GM18907 (cell line): Measurements from ENCODE around the gene GNAS-AS1.

Experiments
- ATAC-seq: cut with Tn5 transposase; IDR thresholded peaks from one replicate; pipeline ENCODE4 v1.9.1; 2021; ENCODE audit warnings: mild to moderate bottlenecking, moderate library complexity; ENCODE audit not compliant: unreplicated experiment

GNAS-AS1 gene

DNA sequence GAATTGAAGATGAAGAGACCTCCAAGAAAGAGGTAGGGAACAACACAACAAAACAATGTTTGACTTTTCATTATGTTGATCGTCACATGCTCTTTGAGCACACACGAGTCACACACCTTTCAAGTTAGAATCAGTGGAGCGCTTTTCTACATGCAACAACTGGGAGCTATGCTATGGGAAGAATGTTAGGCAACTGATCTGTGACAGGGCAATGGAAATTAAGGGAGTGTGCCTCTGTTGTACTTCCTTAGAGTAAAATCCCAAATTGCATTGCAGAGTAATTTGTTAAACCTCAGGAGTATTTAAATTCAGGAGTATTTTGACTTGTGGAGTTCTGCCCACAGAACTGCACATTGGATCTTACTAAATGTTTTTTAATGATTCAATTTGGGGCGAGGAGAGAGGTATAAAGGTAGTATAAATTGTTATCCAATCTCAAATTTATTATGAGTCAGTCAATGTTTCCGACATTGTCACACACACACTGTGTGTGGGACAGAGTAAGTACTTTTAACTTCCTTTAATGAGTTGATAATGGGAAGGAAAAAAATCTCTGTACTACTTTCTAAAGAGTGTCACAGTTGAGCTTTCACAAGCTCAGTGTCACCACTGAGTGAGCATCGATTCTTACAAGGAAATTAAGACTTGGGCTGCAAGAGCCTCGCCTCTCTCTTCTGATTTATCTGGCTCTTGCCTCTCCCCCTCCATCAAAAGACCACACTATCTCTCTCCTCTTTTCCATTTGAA, 12.5 kb upstream of the GNAS-AS1 start:
- ATAC-seq, result no peak

GRCh38 chr20:58855506-58856389, 5.0 kb upstream of the GNAS-AS1 start:
- no peak for ATAC-seq

DNA sequence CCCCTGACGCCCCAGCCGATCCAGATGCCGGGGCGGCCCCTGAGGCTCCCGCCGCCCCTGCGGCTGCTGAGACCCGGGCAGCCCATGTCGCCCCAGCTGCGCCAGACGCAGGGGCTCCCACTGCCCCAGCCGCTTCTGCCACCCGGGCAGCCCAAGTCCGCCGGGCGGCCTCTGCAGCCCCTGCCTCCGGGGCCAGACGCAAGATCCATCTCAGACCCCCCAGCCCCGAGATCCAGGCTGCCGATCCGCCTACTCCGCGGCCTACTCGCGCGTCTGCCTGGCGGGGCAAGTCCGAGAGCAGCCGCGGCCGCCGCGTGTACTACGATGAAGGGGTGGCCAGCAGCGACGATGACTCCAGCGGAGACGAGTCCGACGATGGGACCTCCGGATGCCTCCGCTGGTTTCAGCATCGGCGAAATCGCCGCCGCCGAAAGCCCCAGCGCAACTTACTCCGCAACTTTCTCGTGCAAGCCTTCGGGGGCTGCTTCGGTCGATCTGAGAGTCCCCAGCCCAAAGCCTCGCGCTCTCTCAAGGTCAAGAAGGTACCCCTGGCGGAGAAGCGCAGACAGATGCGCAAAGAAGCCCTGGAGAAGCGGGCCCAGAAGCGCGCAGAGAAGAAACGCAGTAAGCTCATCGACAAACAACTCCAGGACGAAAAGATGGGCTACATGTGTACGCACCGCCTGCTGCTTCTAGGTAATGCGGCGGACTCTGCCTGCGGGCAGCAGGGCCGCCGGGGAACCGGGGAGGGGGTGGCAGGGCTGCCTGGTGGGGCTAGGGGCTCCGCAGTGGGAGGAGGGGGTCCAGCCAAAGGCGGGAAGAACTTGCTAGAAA, 4.2 kb upstream of the GNAS-AS1 start:
- no peak for ATAC-seq

DNA sequence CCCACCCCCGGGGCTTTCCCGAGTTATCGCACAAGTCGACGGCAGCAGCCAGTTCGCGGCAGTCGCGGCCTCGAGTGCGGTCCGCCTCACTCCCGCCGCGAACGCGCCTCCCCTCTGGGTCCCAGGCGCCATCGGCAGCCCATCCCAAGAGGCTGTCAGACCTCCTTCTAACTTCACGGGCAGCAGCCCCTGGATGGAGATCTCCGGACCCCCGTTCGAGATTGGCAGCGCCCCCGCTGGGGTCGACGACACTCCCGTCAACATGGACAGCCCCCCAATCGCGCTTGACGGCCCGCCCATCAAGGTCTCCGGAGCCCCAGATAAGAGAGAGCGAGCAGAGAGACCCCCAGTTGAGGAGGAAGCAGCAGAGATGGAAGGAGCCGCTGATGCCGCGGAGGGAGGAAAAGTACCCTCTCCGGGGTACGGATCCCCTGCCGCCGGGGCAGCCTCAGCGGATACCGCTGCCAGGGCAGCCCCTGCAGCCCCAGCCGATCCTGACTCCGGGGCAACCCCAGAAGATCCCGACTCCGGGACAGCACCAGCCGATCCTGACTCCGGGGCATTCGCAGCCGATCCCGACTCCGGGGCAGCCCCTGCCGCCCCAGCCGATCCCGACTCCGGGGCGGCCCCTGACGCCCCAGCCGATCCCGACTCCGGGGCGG, 3.4 kb upstream of the GNAS-AS1 start:
- no peak for ATAC-seq

- ATAC-seq, result no peak
These were observed 2.8 kb upstream of the GNAS-AS1 start for GRCh38 chr20:58853466-58853865.

DNA sequence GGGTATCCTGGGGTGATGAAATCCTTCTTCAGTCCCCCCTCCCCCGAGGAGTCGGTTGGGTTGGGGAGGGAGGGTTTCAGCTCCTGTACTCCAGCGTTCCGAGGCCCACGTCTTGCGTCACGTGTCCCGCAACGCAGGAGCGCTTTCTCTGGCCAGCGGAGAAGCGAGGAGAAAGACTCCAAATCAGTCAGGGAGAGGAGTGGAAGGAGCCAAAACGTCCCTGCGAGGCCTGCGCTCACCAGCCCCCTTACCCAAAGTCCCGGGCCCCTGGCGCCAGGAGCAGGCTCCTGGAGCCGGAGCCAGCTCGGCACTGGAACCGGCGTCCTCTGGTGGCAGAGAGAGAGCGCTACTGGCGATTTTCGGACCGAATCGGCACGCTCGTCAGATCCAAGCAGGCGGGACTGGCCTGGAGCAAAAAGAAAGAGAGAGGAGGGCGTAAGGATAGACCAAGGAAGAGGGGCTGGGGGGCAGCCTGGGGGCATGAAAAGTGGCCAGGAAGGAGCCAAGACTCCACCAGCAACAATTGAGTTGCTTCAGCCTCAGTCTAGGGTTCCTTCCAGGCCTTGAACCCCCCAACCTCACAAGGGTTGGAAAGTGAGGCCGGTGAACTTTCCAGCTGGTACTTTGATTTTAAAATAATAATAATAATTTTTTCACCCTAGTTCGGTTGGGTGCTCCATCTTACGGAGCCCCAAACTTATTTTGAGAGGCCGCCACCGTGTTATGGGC, 2.0 kb upstream of the GNAS-AS1 start, which contains the start of gene GNAS:
GNAS (plus strand) TSS at position 174 of the 729 bp plus-strand sequence.
- ATAC-seq, result no peak

GRCh38 chr20:58851969-58852458, 1.3 kb upstream of the GNAS-AS1 start:
- no peak for ATAC-seq

DNA sequence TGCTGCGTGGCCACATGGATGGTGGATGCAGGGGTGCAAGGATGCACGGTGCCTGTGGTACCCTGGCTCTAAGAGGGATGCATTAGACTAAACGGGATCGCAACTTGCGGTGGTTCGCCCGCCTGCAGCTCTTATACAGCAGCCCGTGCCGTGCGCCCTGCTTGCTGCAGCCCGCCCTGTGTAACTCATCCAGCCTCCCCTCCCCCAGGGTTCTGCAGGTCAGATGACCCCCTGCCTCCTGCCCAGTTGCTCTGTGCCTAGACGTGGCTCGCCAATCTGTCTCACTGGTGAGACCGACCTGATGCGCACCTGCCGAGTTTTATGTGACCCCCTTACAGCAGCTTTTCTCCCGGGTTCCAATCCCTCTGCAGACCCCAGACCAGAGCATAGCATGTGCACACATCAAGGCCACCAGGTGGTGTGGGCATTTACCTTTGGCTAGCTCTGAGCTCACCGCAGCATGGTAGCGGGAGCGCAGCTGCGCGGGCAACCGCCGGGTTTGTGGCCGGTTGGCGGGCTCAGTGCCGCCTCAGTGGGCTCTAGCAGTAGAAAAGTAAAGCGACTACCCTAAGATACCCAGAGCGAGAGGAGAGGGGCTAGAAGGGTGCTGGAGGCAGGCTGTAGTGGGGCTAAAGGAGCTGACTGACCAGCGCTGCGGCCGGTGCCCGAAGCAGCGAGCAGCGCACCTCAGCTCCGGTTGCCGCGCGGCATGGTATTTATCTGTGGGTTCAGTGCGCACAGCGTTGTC, 693 bp upstream of the GNAS-AS1 start:
- ATAC-seq, result no peak

DNA sequence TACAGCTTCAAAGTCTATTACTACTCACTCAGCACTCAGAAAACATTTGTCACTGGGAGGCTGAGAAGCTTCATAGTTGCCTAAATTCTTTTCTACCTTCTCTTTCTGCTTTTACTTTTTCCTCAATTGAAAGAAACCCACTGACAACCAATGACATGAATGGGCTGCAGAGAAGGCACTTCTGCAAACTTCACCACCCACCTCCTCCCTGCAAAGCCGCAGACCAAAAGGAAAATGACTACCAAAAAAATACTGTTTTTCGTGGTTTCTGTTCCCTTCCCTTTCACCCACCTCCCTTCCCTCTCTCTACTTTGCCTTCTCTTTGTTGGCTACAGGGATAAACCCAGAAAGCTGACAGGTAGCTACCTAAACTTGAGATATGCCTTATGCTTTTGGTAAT, 3.2 kb downstream of the GNAS-AS1 start:
- no peak for ATAC-seq

DNA sequence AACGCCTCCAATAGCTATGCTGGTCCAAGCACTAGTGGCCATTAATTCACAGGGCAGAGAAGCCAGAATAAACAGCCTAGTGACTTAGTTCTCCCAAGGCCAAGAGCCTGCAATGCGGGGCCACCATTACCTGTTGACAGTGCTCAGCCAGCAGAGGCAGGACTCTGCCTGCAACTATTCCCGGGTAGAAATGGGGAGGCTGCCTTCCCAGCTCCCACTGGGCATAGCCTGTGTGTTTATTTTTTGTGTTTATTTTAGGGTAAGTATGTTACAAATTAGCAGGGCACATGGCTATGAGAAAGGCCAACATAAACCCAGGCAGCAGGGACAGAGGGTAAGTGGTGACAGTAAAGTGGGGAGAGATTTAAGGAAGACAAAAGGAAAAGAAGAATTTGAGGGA, 5.0 kb downstream of the GNAS-AS1 start:
- ATAC-seq, result no peak

- no peak for ATAC-seq
These were observed 7.6 kb downstream of the GNAS-AS1 start for GRCh38 chr20:58843128-58843556.

DNA sequence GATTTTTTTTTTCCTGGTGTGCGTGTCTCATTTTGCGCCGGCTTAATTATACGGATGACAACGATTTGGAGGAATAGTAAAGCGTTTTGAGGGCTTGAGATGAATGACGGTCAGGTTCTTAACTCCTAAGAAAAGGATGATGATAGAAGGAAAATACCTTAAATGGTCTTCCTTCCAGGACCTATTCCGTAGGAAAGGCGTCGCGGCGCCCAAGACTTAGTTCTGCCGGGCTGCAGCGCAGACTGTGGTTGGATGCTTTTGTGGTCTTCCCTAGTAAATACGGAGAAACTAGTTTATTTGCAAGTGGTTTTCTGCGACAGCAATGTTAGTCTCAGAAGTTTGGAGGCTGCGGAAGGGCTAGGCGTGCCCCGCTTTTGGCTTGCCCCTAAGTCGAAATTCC, 8.4 kb downstream of the GNAS-AS1 start:
- ATAC-seq, result no peak

DNA sequence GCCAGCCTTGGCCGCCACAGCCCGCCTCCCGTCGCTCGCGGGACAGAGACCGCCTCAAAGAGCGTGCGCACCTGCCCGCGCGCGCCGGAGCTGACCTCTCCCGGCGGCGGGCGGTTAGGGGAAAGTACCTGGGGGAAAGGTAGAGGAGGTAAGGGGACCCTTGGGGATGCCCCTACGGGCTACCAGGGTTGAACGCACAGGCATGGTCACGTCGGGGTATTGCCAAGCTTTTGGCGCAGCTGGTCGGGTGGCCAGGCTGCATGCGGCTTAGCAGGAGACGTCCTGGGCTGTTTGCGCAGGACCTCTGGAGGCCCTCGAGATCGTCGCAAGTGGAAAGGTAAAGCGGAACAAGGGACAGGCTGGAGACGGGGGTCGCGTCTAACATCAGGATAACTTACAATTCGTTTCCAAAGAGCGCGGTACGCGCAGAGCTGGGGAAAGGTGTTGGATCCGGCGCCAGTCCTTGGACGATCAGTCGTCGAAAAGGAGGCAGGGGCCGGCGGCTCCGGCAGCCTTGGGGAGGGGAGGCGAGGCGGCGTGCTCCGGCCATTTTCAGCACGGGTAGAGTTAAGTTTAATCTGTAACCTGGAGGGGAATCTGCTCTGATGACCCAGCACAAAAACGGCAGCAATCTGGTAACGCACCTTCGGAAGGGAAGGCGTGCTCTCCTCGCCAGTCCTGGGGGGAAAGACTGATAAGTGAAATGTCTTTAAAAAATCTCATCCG, 9.0 kb downstream of the GNAS-AS1 start:
- ATAC-seq, result no peak

DNA sequence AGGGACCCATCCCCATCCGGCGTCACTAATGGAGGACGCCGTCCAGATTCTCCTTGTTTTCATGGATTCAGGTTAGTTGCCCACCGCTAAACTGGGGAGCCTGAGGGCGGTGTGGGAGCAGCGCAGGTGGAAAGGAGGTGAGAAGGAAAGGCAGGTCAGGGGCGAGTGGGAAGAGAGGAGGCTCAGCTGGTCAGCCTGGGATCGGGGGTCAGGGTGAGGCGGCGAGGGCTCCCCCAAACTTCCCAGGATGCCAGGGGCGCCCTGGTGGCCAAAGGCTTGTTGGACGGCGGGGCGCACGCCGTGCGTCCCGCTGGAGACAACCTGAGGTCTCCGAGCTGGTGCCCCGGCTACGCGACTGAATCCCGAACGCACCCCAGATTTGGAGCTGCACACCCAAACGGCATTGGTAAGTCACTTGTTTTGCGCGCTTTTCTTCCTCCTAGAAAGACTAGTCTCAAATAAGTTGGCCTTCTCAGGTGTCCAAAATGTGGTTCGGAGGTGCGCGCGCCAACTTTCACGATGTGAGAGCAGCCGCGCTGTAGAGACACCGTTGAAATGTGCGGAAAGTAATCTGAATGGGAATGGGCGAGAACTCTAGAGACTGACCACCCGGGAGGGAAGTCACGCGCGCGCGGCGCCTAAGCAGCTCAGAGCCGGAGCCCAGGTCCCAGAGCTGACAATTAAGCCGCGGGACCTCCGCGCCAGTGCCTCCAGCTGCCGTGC, 9.7 kb downstream of the GNAS-AS1 start:
- no peak for ATAC-seq

DNA sequence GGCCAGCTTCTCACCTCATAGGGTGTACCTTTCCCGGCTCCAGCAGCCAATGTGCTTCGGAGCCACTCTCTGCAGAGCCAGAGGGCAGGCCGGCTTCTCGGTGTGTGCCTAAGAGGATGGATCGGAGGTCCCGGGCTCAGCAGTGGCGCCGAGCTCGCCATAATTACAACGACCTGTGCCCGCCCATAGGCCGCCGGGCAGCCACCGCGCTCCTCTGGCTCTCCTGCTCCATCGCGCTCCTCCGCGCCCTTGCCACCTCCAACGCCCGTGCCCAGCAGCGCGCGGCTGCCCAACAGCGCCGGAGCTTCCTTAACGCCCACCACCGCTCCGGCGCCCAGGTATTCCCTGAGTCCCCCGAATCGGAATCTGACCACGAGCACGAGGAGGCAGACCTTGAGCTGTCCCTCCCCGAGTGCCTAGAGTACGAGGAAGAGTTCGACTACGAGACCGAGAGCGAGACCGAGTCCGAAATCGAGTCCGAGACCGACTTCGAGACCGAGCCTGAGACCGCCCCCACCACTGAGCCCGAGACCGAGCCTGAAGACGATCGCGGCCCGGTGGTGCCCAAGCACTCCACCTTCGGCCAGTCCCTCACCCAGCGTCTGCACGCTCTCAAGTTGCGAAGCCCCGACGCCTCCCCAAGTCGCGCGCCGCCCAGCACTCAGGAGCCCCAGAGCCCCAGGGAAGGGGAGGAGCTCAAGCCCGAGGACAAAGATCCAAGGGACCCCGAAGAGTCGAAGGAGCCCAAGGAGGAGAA, 10.5 kb downstream of the GNAS-AS1 start:
- ATAC-seq, result no peak

DNA sequence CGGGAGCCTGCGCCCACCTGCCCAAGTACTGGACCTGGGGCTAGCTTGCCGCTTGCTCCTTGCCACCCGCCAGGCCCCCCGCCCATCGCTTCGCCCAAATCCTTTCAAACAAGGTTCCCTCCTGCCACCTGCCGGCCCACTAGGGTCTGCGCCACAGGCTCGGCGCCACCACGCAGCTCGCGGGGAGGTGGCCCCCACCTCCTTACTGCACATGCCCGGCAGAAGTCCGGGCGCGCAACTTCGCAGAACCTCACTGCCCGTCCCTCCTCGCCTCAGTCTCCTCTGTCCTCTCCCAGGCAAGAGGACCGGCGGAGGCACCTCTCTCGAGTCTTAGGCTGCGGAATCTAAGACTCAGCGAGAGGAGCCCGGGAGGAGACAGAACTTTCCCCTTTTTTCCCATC, 11.2 kb downstream of the GNAS-AS1 start:
- ATAC-seq, result no peak

- no peak for ATAC-seq
These were observed 12.5 kb downstream of the GNAS-AS1 start for GRCh38 chr20:58838174-58838573.
